ENCODE data around the gene ZNF862. TPM values are rescaled to one million over a fixed set of nuclear protein-coding genes. Genes with fewer than 3 reads are reported as not detected.

Gene ZNF862
- total RNA-seq, 1 donor from 2014 or later, result 20.7 TPM

DNA sequence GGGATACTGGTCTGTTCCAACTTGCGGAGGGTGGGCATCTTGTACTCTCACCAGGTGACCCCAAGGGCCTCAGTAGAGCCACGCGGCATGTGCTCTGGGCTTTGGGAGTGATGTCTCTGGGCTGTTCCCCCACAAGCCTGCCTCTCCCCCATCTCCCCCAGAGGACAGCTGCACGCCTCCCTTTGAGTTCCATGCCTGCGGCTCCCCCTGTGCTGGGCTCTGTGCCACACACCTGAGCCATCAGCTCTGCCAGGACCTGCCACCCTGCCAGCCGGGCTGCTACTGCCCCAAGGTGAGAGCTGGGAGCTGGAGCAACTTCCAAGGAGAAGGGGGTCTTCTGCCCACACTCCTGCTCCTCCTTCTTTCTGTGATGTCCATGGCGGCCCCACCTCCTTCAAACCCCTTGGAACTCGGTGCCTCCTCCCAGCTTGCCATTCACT is 15.0 kb upstream of the ZNF862 start:
- ATAC-seq (no peak), DNase-seq (peak; percentile 42)
- H3K27ac ChIP-seq, result no peak overlapping the region
- no peaks in the 10 kb centered on the region for H3K4me1 ChIP-seq
- H3K27me3 ChIP-seq (ENCODE audit: low read depth), result no peaks in the 10 kb centered on the region
- no peak overlapping the region for H3K4me3 ChIP-seq
- no peaks in the 10 kb centered on the region for H3K36me3 ChIP-seq
- intact Hi-C loops (cut with DNase I), result no loop called here
- TF ChIP-seq, protein P1, sequence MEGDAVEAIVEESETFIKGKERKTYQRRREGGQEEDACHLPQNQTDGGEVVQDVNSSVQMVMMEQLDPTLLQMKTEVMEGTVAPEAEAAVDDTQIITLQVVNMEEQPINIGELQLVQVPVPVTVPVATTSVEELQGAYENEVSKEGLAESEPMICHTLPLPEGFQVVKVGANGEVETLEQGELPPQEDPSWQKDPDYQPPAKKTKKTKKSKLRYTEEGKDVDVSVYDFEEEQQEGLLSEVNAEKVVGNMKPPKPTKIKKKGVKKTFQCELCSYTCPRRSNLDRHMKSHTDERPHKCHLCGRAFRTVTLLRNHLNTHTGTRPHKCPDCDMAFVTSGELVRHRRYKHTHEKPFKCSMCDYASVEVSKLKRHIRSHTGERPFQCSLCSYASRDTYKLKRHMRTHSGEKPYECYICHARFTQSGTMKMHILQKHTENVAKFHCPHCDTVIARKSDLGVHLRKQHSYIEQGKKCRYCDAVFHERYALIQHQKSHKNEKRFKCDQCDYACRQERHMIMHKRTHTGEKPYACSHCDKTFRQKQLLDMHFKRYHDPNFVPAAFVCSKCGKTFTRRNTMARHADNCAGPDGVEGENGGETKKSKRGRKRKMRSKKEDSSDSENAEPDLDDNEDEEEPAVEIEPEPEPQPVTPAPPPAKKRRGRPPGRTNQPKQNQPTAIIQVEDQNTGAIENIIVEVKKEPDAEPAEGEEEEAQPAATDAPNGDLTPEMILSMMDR (IDR thresholded peaks at IDR 0.05), result no peak
- H3K9me3 ChIP-seq, result no peaks in the 10 kb centered on the region

DNA sequence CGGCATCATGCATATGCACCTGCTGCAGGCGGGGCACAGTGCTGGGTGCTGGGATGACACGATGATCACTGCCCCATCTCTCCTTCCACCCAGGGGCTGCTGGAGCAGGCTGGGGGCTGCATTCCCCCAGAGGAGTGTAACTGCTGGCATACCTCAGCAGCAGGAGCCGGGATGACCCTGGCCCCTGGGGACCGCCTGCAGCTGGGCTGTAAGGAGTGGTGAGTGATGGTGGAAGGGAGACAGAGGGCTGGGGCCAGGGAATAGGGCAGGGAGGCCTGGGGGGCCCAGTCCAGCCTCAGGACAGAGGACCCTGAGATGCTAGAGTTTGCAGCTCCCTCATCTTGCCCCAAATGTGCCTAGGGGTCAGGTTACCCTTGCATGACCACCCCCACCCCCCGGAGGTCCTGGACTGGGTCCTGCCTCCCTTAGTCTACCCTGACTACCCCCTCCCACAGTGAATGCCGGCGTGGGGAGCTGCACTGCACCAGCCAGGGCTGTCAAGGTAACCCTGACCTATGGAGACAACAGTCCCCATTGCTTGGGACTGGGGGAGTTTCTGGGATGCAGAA is 14.5 kb upstream of the ZNF862 start:
- intact Hi-C loops (cut with DNase I), result no loop called here
- Histone ChIP-seq H3K9me3 (no peaks in the 10 kb centered on the region), H3K4me1 (no peaks in the 10 kb centered on the region), H3K27me3 (ENCODE audit: low read depth) (no peaks in the 10 kb centered on the region), H3K27ac (no peak overlapping the region), H3K4me3 (no peak overlapping the region), H3K36me3 (no peaks in the 10 kb centered on the region)
- ATAC-seq, result no peak
- peak; percentile 25 for DNase-seq
- TF ChIP-seq, protein P1 (IDR thresholded peaks at IDR 0.05), result no peak

DNA sequence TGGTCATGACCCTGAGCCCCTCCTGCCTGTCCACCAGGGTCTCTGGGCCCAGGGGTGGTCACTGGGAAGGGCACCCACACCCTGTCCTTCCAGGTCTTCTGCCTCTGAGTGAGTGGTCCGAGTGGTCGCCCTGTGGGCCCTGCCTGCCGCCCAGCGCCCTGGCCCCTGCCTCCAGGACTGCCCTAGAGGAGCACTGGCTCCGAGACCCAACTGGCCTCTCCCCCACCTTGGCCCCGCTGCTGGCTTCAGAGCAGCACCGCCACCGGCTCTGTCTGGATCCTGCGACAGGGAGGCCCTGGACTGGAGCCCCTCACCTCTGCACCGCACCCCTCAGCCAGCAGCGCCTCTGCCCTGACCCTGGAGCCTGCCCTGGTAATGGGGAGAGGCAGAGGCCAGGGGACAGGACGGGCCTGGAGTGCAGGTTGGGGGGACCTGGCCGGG is 13.9 kb upstream of the ZNF862 start:
- no peak overlapping the region for H3K27ac ChIP-seq
- peak; percentile 35 for DNase-seq
- H3K4me1 ChIP-seq, result no peaks in the 10 kb centered on the region
- H3K27me3 ChIP-seq (ENCODE audit: low read depth), result no peaks in the 10 kb centered on the region
- TF ChIP-seq, protein P1 (IDR thresholded peaks at IDR 0.05), result no peak
- intact Hi-C loops (cut with DNase I), result no loop called here
- no peaks in the 10 kb centered on the region for H3K36me3 ChIP-seq
- H3K4me3 ChIP-seq, result no peak overlapping the region
- no peaks in the 10 kb centered on the region for H3K9me3 ChIP-seq
- no peak for ATAC-seq

DNA sequence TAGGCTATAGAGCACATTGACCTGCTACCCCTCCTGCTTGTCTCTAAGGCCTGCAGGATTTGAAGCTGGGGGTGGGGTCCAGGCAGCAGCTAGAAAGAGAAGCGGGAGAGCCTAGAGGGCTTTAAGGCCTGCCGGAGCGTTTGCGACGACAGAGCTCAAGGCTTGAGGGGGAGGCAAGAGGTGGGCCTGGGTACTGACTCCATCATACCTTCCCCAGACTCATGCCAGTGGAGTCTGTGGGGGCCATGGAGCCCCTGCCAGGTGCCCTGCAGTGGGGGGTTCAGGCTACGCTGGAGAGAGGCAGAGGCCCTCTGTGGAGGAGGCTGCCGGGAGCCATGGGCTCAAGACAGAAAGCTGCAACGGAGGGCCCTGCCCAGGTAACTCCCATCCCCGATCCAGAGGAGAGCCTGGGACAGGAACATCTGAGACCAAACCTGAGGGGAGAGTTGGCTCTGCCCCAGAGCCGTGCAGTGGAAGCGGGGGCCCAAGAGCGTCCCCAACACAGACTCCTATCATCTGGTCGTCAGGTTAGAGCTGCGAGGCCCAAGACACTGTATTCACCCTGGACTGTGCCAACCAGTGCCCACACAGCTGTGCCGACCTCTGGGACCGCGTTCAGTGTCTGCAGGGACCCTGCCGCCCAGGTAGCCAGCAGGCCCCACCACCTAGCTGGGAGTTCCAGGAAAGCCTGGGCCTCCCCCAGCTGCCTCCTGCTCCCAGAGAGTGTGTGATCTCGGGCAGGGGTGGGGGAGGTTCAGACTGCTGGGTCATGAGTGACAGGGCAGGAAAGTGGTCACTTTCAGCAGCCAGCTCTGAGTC is 13.2 kb upstream of the ZNF862 start:
- intact Hi-C loops (cut with DNase I), result no loop called here
- H3K27me3 ChIP-seq (ENCODE audit: low read depth), result no peaks in the 10 kb centered on the region
- DNase-seq (peak; percentile 43), ATAC-seq (no peak)
- H3K4me3 ChIP-seq, result no peak overlapping the region
- TF ChIP-seq, protein P1 (IDR thresholded peaks at IDR 0.05), result no peak
- H3K27ac ChIP-seq, result no peak overlapping the region
- H3K36me3 ChIP-seq, result no peaks in the 10 kb centered on the region
- H3K4me1 ChIP-seq, result no peaks in the 10 kb centered on the region
- H3K9me3 ChIP-seq, result no peaks in the 10 kb centered on the region

DNA sequence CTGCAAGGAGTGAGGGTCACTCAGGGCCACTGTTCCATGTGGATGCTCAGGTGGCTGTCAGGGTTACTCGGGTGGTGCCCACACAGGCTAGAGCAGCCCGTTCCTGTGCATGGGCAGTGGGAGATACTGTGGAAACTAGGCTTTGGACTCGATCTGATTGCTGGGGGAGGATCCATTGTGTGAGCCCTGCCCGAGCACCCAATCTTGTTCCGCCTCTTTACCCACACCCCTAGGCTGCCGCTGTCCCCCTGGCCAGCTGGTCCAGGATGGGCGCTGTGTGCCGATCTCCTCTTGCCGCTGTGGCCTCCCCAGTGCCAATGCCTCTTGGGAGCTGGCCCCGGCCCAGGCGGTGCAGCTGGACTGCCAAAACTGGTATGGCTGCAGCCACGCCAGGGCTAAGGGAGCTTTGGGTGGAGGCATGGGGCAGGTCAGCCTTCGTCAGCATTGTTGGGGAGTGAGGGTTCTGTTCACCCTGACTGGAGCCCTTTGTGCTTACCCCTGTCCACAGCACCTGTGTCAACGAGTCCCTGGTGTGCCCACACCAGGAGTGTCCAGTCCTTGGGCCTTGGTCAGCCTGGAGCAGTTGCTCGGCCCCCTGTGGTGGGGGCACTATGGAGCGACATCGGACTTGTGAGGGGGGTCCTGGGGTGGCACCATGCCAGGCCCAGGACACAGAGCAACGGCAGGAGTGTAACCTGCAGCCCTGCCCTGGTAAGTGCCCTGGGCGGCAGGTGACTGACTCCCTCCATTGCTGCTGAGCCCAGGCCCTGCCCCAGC is 12.4 kb upstream of the ZNF862 start:
- Histone ChIP-seq H3K9me3 (no peaks in the 10 kb centered on the region), H3K27ac (no peak overlapping the region), H3K36me3 (no peaks in the 10 kb centered on the region), H3K27me3 (ENCODE audit: low read depth) (no peaks in the 10 kb centered on the region), H3K4me1 (no peaks in the 10 kb centered on the region), H3K4me3 (no peak overlapping the region)
- DNase-seq (peak; percentile 43), ATAC-seq (no peak)
- TF ChIP-seq, protein P1 (IDR thresholded peaks at IDR 0.05), result no peak
- intact Hi-C loops (cut with DNase I), result no loop called here
